ENCODE results near the gene SNAP47.
A peak's percentile ranks its signal among the peaks of the same experiment; 100 is the strongest.

Gene SNAP47

GRCh38 chr1:227781314-227781930 is 46.2 kb downstream of the SNAP47 start:
- TF ChIP-seq CTCF (IDR thresholded peaks at IDR 0.05; ENCODE audit: low read depth, low read length): no peak
- no peak overlapping the region for H3K4me3 ChIP-seq (ENCODE audit: low read depth, low read length)

- H3K4me3 ChIP-seq (ENCODE audit: low read depth, low read length): no peak overlapping the region
- TF ChIP-seq CTCF (IDR thresholded peaks at IDR 0.05; ENCODE audit: low read depth, low read length): no peak
Observed at GRCh38 chr1:227782226-227782625, 47.0 kb downstream of the SNAP47 start.

GRCh38 chr1:227785094-227785804 is 50.0 kb downstream of the SNAP47 start:
- no peak overlapping the region for H3K4me3 ChIP-seq (ENCODE audit: low read depth, low read length)
- TF ChIP-seq CTCF (IDR thresholded peaks at IDR 0.05; ENCODE audit: low read depth, low read length): no peak

- no peak for TF ChIP-seq CTCF (IDR thresholded peaks at IDR 0.05; ENCODE audit: low read depth, low read length)
- H3K4me3 ChIP-seq (ENCODE audit: low read depth, low read length): no peak overlapping the region
Observed at GRCh38 chr1:227785805-227786671, 50.8 kb downstream of the SNAP47 start.

GRCh38 chr1:227786673-227787512 is 51.7 kb downstream of the SNAP47 start:
- H3K4me3 ChIP-seq (ENCODE audit: low read depth, low read length): peak overlapping the region; percentile 71
- TF ChIP-seq CTCF (IDR thresholded peaks at IDR 0.05; ENCODE audit: low read depth, low read length): no peak

GRCh38 chr1:227787513-227788270 is 52.5 kb downstream of the SNAP47 start:
- peak overlapping the region; percentile 73 for H3K4me3 ChIP-seq (ENCODE audit: low read depth, low read length)
- no peak for TF ChIP-seq CTCF (IDR thresholded peaks at IDR 0.05; ENCODE audit: low read depth, low read length)
